ENCODE data around the gene KCNQ1.

GRCh38 chr11:2579315-2580060 lies 134.7 kb downstream of the KCNQ1 start:
- TF ChIP-seq, protein P1, sequence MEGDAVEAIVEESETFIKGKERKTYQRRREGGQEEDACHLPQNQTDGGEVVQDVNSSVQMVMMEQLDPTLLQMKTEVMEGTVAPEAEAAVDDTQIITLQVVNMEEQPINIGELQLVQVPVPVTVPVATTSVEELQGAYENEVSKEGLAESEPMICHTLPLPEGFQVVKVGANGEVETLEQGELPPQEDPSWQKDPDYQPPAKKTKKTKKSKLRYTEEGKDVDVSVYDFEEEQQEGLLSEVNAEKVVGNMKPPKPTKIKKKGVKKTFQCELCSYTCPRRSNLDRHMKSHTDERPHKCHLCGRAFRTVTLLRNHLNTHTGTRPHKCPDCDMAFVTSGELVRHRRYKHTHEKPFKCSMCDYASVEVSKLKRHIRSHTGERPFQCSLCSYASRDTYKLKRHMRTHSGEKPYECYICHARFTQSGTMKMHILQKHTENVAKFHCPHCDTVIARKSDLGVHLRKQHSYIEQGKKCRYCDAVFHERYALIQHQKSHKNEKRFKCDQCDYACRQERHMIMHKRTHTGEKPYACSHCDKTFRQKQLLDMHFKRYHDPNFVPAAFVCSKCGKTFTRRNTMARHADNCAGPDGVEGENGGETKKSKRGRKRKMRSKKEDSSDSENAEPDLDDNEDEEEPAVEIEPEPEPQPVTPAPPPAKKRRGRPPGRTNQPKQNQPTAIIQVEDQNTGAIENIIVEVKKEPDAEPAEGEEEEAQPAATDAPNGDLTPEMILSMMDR (IDR thresholded peaks at IDR 0.05): no peak
- TF ChIP-seq POLR2AphosphoS5 (IDR thresholded peaks at IDR 0.05; ENCODE audit: insufficient read depth in 1 of 2, low read depth in 1 of 2) (no peak), POLR2A (IDR thresholded peaks at IDR 0.05) (no peak)
